ENCODE measurements around the gene ZNF785. TPM values are rescaled to one million over a fixed set of nuclear protein-coding genes. Genes with fewer than 3 reads are reported as not detected.
"Not testable (repeated sequence)": the region's sequence is repeated elsewhere in the genome, so short reads cannot be mapped to it uniquely, and the experiment has no call there.

Gene ZNF785
- total RNA-seq, 1 experiment from 2014 or later, result 16.0 TPM

DNA sequence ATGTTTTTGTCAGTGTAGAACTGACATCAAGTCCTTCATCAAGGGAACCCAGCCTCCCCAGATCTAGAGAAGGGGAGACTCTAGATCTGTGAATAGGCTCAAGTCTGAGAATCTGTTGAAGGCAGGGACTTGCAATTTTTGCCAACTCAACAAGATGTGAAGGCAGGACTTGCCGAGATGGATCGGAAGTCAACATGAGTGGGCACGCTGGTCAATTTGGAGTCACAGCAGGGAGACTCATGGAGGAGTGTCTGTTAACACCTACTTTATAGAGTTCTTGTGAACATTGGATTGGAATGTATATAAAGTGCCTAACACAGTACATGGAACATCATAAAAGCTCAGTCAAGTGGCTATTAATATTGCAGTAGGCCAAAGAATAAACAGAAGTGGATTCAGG lies 14.7 kb upstream of the ZNF785 start (continued):
- TF ChIP-seq, protein P1, sequence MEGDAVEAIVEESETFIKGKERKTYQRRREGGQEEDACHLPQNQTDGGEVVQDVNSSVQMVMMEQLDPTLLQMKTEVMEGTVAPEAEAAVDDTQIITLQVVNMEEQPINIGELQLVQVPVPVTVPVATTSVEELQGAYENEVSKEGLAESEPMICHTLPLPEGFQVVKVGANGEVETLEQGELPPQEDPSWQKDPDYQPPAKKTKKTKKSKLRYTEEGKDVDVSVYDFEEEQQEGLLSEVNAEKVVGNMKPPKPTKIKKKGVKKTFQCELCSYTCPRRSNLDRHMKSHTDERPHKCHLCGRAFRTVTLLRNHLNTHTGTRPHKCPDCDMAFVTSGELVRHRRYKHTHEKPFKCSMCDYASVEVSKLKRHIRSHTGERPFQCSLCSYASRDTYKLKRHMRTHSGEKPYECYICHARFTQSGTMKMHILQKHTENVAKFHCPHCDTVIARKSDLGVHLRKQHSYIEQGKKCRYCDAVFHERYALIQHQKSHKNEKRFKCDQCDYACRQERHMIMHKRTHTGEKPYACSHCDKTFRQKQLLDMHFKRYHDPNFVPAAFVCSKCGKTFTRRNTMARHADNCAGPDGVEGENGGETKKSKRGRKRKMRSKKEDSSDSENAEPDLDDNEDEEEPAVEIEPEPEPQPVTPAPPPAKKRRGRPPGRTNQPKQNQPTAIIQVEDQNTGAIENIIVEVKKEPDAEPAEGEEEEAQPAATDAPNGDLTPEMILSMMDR (IDR thresholded peaks at IDR 0.05), result no peak
- TF ChIP-seq KAT7 (CRISPR knock-in tag; IDR thresholded peaks at IDR 0.05; ENCODE audit: borderline replicate concordance) (no peak), ZNF138 (CRISPR knock-in tag; conservative IDR thresholded peaks at IDR 0.05) (no peak), ZNF396 (CRISPR knock-in tag; IDR thresholded peaks at IDR 0.05; ENCODE audit: borderline replicate concordance) (no peak)

- POLR2A ChIA-PET, result interaction anchor here (0.6 kb wide), 1 partner anchor 102 kb away, joined by 4 read pairs; no protein-coding TSS in a partner anchor
- H3K4me3 Mint-ChIP-seq, result no peak overlapping the region
- DNase-seq (ENCODE audit: low spot score), result no peak
Measured at GRCh38 chr16:30592871-30593270, 7.4 kb upstream of the ZNF785 start.

DNA sequence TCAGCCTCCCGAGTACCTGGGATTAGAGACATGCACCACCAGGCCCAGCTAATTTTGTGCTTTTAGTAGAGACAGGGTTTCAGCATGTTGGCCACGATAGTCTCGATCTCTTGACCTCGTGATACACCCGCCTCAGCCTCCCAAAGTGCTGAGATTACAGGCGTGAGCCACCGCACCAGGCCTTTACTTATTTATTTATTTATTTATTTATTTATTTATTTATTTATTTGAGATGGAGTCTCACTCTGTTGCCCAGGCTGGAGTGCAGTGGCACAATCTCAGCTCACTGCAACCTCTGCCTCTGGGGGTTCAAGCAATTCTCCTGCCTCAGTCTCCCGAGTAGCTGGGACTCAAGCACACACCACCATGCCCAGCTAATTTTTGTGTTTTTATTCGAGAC lies 5.4 kb upstream of the ZNF785 start:
- peaks cover 20% of the 10 kb centered on the region for H3K36me3 Mint-ChIP-seq
- CTCF ChIA-PET, result interaction anchor here (1.0 kb wide), 1 partner anchor 161 kb away, joined by 6 read pairs; the partner anchor contains the start of gene DCTPP1
- H3K27me3 Mint-ChIP-seq (ENCODE audit: low read depth); ATAC-seq; H3K4me1 Mint-ChIP-seq; H3K27ac Mint-ChIP-seq; H3K4me3 Mint-ChIP-seq; H3K9me3 Mint-ChIP-seq; DNase-seq (ENCODE audit: low spot score); POLR2A ChIA-PET: not testable (repeated sequence)

More at GRCh38 chr16:30592871-30593270, 7.4 kb upstream of the ZNF785 start:
- TF ChIP-seq ZNF219 (CRISPR knock-in tag; IDR thresholded peaks at IDR 0.05; ENCODE audit: borderline replicate concordance), result no peak
- no peak for TF ChIP-seq RORB (CRISPR knock-in tag; IDR thresholded peaks at IDR 0.05)
- no peak for TF ChIP-seq RELA (CRISPR knock-in tag; IDR thresholded peaks at IDR 0.05; ENCODE audit: borderline replicate concordance)
- TF ChIP-seq ZNF121 (CRISPR knock-in tag; IDR thresholded peaks at IDR 0.05), result no peak
- no peak for TF ChIP-seq ETV6 (CRISPR knock-in tag; IDR thresholded peaks at IDR 0.05)
- TF ChIP-seq, protein P2, sequence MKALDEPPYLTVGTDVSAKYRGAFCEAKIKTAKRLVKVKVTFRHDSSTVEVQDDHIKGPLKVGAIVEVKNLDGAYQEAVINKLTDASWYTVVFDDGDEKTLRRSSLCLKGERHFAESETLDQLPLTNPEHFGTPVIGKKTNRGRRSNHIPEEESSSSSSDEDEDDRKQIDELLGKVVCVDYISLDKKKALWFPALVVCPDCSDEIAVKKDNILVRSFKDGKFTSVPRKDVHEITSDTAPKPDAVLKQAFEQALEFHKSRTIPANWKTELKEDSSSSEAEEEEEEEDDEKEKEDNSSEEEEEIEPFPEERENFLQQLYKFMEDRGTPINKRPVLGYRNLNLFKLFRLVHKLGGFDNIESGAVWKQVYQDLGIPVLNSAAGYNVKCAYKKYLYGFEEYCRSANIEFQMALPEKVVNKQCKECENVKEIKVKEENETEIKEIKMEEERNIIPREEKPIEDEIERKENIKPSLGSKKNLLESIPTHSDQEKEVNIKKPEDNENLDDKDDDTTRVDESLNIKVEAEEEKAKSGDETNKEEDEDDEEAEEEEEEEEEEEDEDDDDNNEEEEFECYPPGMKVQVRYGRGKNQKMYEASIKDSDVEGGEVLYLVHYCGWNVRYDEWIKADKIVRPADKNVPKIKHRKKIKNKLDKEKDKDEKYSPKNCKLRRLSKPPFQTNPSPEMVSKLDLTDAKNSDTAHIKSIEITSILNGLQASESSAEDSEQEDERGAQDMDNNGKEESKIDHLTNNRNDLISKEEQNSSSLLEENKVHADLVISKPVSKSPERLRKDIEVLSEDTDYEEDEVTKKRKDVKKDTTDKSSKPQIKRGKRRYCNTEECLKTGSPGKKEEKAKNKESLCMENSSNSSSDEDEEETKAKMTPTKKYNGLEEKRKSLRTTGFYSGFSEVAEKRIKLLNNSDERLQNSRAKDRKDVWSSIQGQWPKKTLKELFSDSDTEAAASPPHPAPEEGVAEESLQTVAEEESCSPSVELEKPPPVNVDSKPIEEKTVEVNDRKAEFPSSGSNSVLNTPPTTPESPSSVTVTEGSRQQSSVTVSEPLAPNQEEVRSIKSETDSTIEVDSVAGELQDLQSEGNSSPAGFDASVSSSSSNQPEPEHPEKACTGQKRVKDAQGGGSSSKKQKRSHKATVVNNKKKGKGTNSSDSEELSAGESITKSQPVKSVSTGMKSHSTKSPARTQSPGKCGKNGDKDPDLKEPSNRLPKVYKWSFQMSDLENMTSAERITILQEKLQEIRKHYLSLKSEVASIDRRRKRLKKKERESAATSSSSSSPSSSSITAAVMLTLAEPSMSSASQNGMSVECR (CRISPR knock-in tag; IDR thresholded peaks at IDR 0.05; ENCODE audit: borderline replicate concordance), result no peak
- TF ChIP-seq FOXK1 (CRISPR knock-in tag; IDR thresholded peaks at IDR 0.05), result no peak
- TF ChIP-seq OVOL2 (CRISPR knock-in tag; IDR thresholded peaks at IDR 0.05; ENCODE audit: borderline replicate concordance), result no peak
- TF ChIP-seq, protein P3, sequence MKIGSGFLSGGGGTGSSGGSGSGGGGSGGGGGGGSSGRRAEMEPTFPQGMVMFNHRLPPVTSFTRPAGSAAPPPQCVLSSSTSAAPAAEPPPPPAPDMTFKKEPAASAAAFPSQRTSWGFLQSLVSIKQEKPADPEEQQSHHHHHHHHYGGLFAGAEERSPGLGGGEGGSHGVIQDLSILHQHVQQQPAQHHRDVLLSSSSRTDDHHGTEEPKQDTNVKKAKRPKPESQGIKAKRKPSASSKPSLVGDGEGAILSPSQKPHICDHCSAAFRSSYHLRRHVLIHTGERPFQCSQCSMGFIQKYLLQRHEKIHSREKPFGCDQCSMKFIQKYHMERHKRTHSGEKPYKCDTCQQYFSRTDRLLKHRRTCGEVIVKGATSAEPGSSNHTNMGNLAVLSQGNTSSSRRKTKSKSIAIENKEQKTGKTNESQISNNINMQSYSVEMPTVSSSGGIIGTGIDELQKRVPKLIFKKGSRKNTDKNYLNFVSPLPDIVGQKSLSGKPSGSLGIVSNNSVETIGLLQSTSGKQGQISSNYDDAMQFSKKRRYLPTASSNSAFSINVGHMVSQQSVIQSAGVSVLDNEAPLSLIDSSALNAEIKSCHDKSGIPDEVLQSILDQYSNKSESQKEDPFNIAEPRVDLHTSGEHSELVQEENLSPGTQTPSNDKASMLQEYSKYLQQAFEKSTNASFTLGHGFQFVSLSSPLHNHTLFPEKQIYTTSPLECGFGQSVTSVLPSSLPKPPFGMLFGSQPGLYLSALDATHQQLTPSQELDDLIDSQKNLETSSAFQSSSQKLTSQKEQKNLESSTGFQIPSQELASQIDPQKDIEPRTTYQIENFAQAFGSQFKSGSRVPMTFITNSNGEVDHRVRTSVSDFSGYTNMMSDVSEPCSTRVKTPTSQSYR (CRISPR knock-in tag; IDR thresholded peaks at IDR 0.05), result no peak
- TF ChIP-seq USF2 (CRISPR knock-in tag; IDR thresholded peaks at IDR 0.05), result no peak
- no peak for TF ChIP-seq TCF7 (CRISPR knock-in tag; IDR thresholded peaks at IDR 0.05; ENCODE audit: low read depth)
- TF ChIP-seq ZBTB21 (CRISPR knock-in tag; IDR thresholded peaks at IDR 0.05; ENCODE audit: borderline replicate concordance), result no peak
- TF ChIP-seq, protein P4, sequence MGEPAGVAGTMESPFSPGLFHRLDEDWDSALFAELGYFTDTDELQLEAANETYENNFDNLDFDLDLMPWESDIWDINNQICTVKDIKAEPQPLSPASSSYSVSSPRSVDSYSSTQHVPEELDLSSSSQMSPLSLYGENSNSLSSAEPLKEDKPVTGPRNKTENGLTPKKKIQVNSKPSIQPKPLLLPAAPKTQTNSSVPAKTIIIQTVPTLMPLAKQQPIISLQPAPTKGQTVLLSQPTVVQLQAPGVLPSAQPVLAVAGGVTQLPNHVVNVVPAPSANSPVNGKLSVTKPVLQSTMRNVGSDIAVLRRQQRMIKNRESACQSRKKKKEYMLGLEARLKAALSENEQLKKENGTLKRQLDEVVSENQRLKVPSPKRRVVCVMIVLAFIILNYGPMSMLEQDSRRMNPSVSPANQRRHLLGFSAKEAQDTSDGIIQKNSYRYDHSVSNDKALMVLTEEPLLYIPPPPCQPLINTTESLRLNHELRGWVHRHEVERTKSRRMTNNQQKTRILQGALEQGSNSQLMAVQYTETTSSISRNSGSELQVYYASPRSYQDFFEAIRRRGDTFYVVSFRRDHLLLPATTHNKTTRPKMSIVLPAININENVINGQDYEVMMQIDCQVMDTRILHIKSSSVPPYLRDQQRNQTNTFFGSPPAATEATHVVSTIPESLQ (CRISPR knock-in tag; IDR thresholded peaks at IDR 0.05), result no peak
- TF ChIP-seq JUN (CRISPR knock-in tag; IDR thresholded peaks at IDR 0.05), result no peak
- TF ChIP-seq EMX1 (CRISPR knock-in tag; IDR thresholded peaks at IDR 0.05), result no peak
- no peak for TF ChIP-seq GRHL2 (CRISPR knock-in tag; IDR thresholded peaks at IDR 0.05; ENCODE audit: insufficient replicate concordance, severe bottlenecking)
- TF ChIP-seq FOXP1 (CRISPR knock-in tag; IDR thresholded peaks at IDR 0.05; ENCODE audit: borderline replicate concordance), result no peak
- CTCF ChIA-PET, result interaction anchor here (1.1 to 1.3 kb wide), 3 partner anchors 23 to 480 kb away, joined by 3 to 8 read pairs (median 5); partner anchors contain the start of gene DCTPP1
- H3K9me3 Mint-ChIP-seq, result peaks cover 6% of the 10 kb centered on the region
- H3K27me3 Mint-ChIP-seq (ENCODE audit: low read depth), result no peaks in the 10 kb centered on the region
- no peak for ATAC-seq
- H3K36me3 Mint-ChIP-seq, result peaks cover 10% of the 10 kb centered on the region
- no peaks in the 10 kb centered on the region for H3K4me1 Mint-ChIP-seq
- H3K27ac Mint-ChIP-seq, result no peak overlapping the region
